ENCODE measurements around the gene ZNF500. TPM values are rescaled to one million over a fixed set of nuclear protein-coding genes. Genes with fewer than 3 reads are reported as not detected.

ZNF500 gene
- total and polyA plus RNA-seq, 2 experiments from 2014 or later: 23.8 to 32.7 TPM

DNA sequence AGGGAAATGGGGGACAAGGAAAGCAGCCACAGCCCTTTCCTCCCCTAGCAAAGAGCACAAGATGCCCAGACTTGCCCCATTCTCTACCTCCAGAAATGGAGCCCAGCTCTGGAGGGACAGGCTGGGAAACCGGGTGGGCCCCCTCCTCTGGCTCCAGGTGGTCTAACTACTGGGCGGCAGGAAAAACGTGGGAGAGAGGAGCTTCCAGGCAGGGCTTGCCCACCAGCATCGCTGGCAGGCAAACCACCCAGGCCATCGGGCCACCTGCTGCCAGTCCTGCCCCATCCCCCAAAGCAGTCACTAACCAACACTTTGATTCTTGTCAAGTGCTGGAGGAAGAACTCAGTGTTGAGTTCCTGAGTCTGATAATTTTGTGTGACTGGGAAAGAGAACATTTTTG is 48.5 kb downstream of the ZNF500 start:
- H3K27me3 ChIP-seq: no peaks in the 10 kb centered on the region
- TF ChIP-seq, protein P1, sequence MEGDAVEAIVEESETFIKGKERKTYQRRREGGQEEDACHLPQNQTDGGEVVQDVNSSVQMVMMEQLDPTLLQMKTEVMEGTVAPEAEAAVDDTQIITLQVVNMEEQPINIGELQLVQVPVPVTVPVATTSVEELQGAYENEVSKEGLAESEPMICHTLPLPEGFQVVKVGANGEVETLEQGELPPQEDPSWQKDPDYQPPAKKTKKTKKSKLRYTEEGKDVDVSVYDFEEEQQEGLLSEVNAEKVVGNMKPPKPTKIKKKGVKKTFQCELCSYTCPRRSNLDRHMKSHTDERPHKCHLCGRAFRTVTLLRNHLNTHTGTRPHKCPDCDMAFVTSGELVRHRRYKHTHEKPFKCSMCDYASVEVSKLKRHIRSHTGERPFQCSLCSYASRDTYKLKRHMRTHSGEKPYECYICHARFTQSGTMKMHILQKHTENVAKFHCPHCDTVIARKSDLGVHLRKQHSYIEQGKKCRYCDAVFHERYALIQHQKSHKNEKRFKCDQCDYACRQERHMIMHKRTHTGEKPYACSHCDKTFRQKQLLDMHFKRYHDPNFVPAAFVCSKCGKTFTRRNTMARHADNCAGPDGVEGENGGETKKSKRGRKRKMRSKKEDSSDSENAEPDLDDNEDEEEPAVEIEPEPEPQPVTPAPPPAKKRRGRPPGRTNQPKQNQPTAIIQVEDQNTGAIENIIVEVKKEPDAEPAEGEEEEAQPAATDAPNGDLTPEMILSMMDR (IDR thresholded peaks at IDR 0.05; ENCODE audit: low read depth, low read length): no peak
- H3K4me1 ChIP-seq (ENCODE audit: low read depth): no peaks in the 10 kb centered on the region
- peak overlapping the region; percentile 17 for H3K27ac ChIP-seq
- H3K4me3 ChIP-seq: no peak overlapping the region
- H3K9me3 ChIP-seq (ENCODE audit: low read depth): no peaks in the 10 kb centered on the region
- peaks cover 7% of the 10 kb centered on the region for H3K36me3 ChIP-seq
- DNase-seq (ENCODE audit: low read depth in 1 of 2, low spot score in 1 of 2): no peak

DNA sequence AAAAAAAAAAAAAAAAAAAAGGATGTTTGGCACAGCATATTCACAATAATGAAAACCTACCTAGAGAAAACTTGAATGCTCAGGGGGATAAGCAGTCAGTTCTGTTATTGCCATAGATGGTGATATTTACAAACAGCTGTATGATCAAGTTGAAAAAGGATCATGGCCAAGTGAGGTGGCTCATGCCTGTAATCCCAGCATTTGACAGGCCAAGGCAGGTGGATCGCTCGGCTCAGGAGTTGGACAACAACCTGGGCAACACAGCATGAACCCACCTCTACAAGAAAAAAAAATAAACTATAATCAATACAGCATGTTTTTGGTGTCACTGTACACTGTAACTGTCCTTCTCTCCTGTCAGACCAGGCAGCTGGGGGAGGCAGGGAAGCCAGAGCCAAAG is 52.0 kb downstream of the ZNF500 start:
- TF ChIP-seq, protein P1 (IDR thresholded peaks at IDR 0.05; ENCODE audit: low read depth, low read length): no peak
- Histone ChIP-seq H3K27me3 (no peaks in the 10 kb centered on the region), H3K4me3 (no peak overlapping the region), H3K36me3 (peaks cover 10% of the 10 kb centered on the region), H3K27ac (no peak overlapping the region), H3K4me1 (ENCODE audit: low read depth) (no peaks in the 10 kb centered on the region), H3K9me3 (ENCODE audit: low read depth) (no peaks in the 10 kb centered on the region)
- no peak for DNase-seq (ENCODE audit: low read depth in 1 of 2, low spot score in 1 of 2)

DNA sequence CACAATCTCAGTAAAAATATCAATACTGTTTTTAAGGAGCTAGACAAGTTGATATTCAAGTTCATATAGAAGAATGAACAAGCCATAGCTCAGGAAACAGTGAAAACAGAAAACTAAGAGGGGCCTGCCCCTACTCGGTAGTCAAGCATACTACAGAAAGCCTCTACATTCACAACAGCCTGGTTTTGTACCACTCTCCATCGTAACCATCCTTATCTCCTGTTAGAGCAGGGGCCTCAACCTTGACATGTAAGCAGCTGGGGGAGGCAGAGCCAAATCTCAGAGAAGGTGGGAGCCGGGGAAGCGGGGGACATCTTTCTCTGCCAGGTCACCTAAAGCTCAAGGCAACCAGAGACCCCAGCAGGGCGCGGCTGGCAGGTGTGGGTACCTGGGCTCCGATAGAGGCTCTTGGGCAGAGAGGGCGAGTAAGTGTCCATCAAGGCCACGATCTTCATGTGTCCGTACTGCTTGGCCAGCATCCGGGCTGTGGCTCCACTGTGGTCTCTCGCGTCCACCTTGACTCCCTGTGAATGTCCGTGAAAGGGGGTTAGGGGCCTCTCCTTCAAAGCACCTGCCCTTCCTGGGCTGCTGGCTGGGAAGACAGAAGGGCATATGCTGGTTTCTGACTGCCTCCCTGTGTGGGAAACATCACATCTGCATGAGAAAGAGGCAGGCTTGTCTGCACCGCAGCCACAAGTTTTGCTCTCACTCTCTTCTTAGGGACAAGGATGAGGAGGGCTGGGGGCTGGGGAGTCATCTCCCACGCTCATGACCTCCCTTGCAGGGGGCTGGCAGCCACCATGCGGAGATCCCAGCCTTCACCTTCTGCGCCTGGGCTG is 53.1 kb downstream of the ZNF500 start:
- Histone ChIP-seq H3K27me3 (no peaks in the 10 kb centered on the region), H3K9me3 (ENCODE audit: low read depth) (no peaks in the 10 kb centered on the region), H3K4me3 (no peak overlapping the region), H3K4me1 (ENCODE audit: low read depth) (no peaks in the 10 kb centered on the region), H3K27ac (no peak overlapping the region), H3K36me3 (peaks cover 10% of the 10 kb centered on the region)
- TF ChIP-seq, protein P1 (IDR thresholded peaks at IDR 0.05; ENCODE audit: low read depth, low read length): no peak
- no peak for DNase-seq (ENCODE audit: low read depth in 1 of 2, low spot score in 1 of 2)

DNA sequence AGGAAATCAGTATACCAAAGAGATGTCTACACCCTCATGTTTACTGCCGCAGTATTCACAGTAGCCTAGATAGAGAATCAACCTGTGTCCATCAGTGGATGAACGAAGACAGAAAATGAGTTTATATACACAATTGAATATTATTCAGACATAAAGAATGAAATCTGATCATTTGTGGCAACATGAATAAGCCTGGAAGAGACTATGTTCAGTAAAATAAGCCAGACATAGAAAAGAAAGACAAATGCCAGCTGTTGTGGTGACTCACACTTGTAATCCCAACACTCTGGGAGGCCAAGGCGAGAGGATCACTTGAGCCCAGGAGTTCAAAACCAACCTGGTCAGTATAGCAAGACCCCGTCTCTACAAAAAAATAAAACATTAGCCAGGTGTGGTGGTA is 57.5 kb downstream of the ZNF500 start:
- H3K36me3 ChIP-seq: peaks cover 14% of the 10 kb centered on the region
- H3K4me1 ChIP-seq (ENCODE audit: low read depth): no peaks in the 10 kb centered on the region
- no peaks in the 10 kb centered on the region for H3K27me3 ChIP-seq
- no peaks in the 10 kb centered on the region for H3K9me3 ChIP-seq (ENCODE audit: low read depth)
- no peak overlapping the region for H3K4me3 ChIP-seq
- H3K27ac ChIP-seq: no peak overlapping the region
- no peak for DNase-seq (ENCODE audit: low read depth in 1 of 2, low spot score in 1 of 2)
- TF ChIP-seq, protein P1 (IDR thresholded peaks at IDR 0.05; ENCODE audit: low read depth, low read length): no peak

DNA sequence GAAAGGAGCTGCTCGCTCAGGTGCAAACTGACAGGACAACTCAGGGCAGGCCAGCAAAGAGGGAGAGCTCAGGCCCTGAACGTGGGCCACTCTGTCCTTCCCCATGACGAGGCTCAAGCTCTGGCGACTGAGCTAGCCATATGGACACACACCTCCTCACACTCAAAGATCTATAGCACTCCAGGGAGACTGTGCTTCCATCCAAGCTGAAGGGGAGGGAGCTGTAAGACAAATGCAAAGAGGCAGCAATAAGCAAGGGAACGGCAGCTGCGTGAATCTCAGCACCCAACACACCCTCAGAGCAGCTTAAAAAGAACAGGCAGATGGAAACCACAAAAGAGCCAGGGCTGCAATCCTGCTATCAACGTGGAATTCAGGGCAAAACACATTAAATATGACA is 60.1 kb downstream of the ZNF500 start:
- no peaks in the 10 kb centered on the region for H3K4me1 ChIP-seq (ENCODE audit: low read depth)

More for the DNA sequence above, 60.1 kb downstream of the ZNF500 start:
- TF ChIP-seq, protein P1 (IDR thresholded peaks at IDR 0.05; ENCODE audit: low read depth, low read length): no peak
- Histone ChIP-seq H3K36me3 (peaks cover 24% of the 10 kb centered on the region), H3K27me3 (no peaks in the 10 kb centered on the region), H3K27ac (no peak overlapping the region), H3K4me3 (no peak overlapping the region), H3K9me3 (ENCODE audit: low read depth) (no peaks in the 10 kb centered on the region)
- DNase-seq (ENCODE audit: low read depth in 1 of 2, low spot score in 1 of 2): no peak

All from cardiac muscle cell (in vitro differentiated cells and primary cell).